HG02623 (cell line): ENCODE results near the gene PSAP.

Source experiments
- ATAC-seq: cut with Tn5 transposase; IDR thresholded peaks from one replicate; pipeline ENCODE4 v1.9.1; 2021; ENCODE audit warnings: moderate library complexity; ENCODE audit not compliant: unreplicated experiment

Gene PSAP

DNA sequence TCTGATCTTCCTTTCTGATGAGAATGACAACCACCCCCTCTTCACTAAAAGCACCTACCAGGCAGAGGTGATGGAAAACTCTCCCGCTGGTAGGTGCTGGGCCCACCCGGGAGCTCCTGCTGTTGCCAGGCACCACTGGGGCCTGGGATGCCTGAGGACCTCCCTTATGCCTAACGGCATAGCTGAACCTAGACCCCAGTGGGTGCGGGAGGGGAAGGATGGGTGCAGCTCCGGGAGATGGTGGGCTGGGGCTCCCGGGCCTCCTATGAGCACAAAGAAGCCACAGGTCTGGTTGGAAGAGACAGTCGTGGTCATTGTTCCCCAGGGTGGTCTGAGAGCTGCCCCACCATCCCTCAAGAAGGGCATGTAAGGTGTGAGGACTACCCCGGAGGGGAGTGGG, 62.1 kb downstream of the PSAP start:
- ATAC-seq: no peak

DNA sequence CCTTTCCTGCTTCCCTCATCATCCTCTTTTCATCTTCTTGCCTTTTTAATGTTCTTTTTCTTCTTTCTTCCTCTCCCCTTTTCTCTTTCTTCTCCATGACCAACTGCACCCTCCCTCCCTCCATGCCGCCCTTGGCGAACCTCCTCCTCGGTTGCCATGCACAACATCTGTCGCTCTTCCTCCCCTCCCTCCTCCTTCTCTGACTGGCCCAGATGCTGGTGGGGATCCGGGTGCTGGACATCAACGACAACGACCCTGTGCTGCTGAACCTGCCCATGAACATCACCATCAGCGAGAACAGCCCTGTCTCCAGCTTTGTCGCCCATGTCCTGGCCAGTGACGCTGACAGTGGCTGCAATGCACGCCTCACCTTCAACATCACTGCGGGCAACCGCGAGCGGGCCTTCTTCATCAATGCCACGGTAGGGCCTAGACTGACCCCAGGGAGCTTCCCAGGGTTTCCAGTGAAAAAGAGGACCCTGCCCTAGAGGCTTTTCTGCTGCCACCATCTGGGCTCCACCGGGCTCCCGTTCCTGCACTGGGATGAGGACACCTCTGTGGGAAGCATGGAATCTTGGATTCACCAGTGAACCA, 66.3 kb downstream of the PSAP start:
- no peak for ATAC-seq

DNA sequence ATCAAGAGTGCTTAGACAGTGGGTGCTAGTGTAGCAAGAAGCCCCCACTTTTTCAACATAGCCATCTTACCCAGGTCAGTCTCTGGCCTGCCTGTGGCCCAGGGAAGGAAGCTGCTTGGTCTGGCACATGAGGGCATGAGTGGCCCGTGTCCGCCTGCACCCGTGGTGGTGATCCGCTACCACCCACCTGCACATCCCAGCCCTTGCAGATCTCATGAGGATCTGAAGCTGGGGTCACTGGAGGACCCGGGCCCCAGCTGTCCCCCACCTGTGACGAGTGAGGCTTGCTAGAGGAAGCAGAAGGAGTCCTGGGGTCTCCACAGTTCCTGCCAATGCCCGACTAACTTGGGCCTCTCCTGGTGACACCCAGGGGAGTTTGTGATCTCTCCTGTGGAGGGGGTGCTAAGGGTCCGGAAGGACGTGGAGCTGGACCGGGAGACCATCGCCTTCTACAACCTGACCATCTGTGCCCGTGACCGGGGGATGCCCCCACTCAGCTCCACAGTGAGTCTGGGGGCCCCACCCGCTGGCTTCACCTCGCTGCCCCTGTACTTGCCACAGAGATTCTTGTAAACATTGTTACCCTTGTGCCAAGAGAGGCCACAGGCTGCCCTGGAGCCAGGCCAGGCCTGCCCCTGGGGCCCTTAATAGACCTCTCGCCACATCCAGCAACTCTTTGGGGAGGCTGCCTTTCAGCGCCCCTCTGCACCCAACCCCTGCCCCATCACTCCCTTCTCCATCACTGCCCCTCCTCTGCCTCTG, 67.0 kb downstream of the PSAP start:
- ATAC-seq: no peak

DNA sequence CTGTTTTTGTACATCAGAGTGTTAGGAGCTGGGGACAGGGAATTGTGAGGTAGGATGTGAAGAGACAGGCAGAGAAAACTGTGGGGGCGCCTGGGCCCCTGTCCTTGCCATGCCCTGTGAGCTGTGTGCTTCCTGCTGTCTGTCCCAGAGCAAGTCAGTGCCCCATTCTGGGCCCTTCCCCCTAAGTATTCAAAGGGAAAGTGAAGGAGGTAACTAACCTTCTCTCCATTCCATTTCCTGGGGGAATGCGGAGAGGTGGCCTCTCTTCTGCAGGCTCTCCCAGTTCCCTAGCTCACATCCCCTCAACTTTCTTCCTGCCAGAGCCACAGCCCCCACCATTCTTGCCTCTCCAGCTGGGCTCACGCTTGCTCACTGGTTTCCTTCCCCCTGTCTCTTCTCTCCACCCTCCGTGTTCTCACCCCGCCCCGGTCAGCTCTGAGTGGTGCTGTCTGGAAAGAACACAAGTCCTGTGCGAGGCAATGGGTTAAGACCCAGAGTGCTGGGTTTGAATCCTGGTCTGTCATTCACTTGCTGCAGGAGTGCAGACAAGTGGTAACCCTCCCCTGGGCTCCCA, 68.0 kb downstream of the PSAP start:
- no peak for ATAC-seq

GRCh38 chr10:71782221-71782916, 68.7 kb downstream of the PSAP start:
- no peak for ATAC-seq

DNA sequence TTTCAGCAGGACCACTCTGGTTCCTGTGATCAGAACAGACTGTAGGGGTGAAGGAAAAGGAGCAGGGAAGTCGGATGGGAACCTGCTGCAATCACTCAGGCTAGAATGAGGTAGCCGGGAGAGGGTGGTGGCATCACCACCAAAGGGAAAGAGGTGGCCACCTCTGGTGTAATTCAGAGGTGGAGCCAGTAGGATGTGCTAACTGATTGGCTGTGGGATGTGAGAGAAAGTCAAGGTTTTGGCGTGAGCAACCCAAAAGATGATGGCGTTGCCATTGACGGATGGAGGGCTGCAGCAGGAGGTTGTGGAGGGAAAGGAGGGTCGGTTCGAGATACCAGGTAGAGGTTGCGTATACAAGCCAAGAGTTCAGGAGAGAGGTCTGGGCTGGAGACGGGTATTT, 70.3 kb downstream of the PSAP start:
- ATAC-seq: no peak

DNA sequence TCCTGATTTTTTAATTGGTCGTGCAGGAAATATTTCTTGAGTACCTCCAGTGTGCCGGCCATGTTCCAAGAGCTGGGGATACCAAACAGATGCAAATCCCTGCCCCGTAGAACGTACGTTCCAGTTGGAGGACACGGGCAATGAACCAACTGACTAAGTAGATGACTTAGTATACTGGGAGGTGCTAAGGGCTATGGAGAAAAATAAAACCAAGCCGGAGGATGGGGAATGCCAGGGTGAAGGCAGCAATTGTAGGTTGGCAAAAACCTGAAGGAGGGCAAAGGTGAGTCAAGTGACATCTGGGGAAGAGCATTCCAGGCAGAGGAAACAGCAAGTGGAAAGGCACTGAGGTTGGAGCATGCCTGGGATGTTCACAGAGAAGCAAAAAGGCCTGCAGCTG, 70.9 kb downstream of the PSAP start:
- no peak for ATAC-seq

- no peak for ATAC-seq
Measured at GRCh38 chr10:71779641-71780040, 71.4 kb downstream of the PSAP start.

DNA sequence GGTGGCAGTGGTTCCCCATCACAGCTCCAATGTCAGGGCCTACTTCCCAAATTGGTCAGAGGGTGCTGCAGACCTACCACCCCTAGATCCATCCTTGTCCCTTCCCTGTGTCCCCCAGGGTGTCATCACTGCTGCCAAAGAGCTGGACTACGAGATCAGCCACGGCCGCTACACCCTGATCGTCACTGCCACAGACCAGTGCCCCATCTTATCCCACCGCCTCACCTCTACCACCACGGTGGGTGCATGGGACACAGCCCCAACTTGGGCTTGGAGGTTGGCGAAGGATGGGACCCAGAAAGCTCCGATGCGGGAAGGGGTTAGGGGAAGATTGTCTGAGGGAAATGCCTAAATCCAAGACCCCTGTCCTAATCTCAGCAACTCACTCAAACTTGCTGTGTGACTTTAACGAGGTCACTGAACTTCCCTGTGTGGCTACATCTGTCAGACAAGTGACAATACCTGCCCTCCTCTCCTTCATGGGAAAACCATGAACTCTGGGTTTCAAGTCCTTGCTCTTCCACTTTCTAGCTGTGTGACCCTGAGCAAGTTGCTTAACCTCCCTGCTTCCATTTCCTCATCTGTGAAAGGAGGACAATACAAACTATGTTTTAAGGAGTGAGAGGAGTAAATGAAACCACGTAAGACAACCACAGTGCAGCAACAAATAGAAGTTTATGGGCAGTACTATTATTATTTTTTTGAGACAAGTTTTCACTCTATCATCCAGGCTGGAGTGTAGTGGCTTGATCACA, 72.8 kb downstream of the PSAP start:
- no peak for ATAC-seq

- ATAC-seq: no peak
Measured at GRCh38 chr10:71777213-71777985, 73.7 kb downstream of the PSAP start.

GRCh38 chr10:71776481-71776925, 74.5 kb downstream of the PSAP start:
- no peak for ATAC-seq

DNA sequence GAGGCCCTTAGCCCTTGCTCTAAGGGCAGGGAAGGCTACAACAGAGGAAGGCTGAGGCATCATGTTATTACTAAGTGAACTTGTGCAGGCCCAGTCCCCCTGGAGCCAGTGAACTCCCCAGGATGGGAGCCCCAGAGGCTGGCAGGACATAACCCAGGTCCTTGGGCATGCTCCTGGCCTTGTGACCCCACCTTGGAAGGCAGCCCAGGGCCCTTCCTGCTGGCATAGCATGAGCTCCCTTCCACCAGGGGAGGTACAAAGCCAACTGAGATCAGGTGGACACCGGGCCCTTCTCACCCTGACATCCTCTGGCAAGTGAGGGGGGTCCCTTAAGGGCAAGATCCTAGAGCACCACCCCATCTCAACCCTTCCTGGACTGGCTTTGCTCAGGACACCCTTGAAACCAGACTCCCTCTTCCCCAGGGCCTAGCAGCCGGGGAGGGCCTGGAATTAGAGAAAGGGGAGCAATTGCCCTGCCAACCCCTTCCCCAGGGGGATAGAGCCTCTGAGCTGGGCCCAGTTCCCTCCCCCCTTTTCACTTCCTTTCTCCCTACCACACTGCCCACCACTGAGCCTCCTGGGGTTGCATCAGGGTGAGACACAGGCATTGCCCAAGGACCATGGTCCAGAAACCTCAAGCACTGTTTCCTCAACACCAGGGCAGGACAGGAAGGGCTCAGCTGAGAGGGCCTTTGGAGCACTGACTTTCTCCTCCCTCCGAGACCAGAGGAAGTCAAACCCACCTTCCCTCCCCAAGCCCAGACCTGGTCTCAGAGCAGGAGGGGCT, 75.9 kb downstream of the PSAP start:
- no peak for ATAC-seq

DNA sequence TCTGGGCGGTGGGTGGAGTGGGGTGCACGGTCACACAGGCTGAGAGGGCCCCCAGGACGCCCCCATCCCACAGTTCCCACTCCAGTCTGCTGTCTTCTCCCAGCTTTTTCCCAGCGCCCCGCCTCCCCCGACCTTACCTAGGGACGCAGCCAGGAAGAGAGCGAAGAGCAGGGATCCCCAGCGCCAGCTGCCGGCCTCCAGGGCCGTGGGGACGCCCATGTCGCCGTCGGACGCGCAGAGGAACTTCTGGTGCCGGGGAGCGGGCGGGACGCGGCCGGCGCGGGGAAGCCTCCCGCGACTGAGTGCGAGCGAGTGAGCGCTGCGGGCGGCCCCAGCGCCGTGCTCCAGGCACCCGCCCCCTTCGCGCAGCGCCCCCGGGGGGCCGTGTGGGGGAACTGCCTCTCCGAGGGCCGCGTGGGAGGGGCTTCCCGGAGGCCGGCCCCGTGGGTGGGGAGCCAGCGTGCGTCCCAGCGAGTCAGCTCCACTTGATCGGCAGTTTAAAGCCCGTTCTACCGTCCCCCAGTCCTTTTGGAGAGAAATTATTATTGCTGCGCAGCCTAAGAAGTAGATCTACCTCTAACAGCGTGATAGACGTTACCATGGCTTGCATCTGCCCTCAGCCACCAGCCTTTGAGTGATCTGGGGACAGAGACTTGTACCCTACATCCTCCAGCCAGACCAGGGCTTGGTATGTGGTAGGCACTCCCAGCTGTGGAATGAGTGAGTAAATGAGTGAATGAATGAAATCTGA, 77.7 kb downstream of the PSAP start, which contains the start of gene VSIR:
TSS of gene VSIR (minus strand) at position 300 of the 751 bp plus-strand sequence. CDS start at position 219, 81 bp downstream.
- peak; percentile 43 for ATAC-seq

DNA sequence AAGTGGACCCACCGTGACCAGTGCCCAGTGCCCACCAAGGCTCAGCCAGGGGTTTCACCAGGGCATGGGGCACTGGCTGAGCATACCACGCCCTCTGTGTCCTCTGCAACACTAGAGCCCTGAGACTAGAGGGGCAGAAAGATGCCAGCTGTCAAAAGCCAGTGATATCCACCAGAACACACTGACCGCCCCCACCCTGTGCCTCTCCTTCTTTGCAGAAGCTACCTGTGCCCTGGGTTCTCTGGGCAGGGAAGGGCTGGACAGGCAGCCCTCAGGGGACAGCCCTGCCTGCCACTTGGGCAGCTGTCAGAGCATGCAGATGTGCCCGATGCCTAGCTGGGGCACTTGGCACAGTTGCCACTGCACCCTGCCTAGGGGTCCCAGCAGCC, 78.2 kb downstream of the PSAP start:
- no peak for ATAC-seq

DNA sequence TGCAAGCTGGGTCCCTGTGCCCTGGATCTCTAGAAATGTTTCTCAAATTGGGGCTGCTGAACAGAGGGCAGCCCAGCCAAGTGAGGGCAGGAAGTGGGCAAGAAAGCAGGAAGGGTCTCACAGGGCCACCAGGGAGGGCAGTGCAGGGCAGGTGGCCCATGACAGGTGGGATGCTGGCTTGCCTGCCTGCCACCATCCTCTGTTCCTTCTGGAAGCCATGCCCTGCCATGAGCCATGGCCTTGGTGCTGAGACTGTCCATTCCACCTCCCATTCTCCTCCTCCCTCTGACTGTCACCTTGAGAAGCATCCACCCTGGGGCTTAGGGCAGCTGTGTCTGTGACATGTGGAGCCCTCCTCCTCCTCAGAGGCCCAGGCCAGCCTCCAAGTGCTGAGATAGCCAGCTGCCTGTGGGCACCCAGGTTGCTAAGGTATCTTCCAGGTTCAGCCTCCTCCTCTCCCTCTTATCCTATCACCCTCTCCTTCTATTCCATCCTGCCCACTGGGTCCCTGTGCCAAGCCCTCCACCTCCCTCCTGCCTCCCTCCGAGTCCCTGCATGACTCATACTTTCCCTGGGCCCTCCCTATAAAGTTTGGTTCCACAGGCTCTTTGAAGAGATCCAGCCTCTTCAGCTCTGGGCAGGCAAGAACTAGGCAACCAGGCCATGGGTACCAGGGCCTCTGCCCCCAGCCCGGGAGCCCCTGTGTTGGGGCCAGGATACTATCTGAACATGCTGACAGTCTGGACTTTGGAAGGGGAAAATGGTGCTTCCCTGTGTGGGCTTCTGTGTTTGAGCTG, 79.0 kb downstream of the PSAP start:
- no peak for ATAC-seq

DNA sequence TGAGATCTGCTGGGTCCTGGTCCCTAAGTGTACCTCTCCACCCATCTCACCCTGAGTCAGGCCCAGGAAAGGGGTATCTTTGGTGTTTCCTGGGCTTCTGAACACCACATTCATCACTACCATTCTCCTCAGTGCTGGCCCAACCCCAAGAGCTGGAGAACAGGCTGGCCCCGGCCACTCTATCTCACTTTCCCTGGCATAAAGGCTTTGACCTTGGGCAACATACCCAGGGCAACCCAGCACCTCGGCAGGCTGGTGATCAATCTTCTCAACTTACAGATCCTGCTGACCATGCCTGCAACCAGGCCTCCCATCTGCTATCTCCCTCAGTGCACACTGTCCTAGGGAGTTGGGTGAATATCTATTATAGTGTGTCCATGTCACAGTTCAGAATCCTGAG, 79.8 kb downstream of the PSAP start:
- no peak for ATAC-seq

DNA sequence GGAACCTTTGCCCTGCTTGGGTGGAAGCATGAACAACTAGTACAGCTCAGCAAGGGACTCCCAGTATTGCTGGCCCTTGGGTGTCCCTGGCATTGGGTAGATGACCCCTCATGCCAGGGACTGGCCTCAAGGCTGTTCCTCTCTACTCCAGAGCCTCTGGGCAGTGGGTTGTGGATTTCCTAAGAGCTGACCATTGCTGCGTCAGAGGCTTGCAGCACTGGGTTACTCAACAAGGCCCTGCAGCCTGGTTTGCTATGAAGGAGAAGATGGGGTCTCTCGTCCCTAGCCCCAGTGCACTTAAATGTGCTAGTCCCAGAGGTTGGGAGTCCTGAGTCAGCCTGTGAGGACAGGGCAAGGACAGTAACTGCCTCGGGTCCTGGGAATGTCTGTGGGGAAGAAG, 80.3 kb downstream of the PSAP start:
- no peak for ATAC-seq

- no peak for ATAC-seq
Measured at GRCh38 chr10:71770255-71770654, 80.8 kb downstream of the PSAP start.
